GM12878 (cell line): ENCODE data around the gene DAB2IP. TPM values are rescaled to one million over a fixed set of nuclear protein-coding genes. Genes with fewer than 3 reads are reported as not detected.

Experiments used
- ATAC-seq: fragments of 200-7000 bp; cut with Tn5 transposase; 3 replicates; pipeline ENCODE4 v1.9.1; 2020; ENCODE audit warnings: mild to moderate bottlenecking, moderate library complexity
- BruUV-seq: library from RNA; stranded (reverse); fragments of 400-500 nt; replicated peaks from 2 replicates; lab custom pipeline; 2021; lab: Mats Ljungman, UMichigan
- CTCF ChIA-PET: fragments of 300-600 bp; sonication (Branson Sonifier 250); formaldehyde crosslinking; extraction: SDS; loops from one replicate; lab custom pipeline; 2021; ENCODE audit warnings: inconsistent platforms; lab: Yijun Ruan, JAX
- POLR2A ChIA-PET: fragments of 350-600 bp; formaldehyde crosslinking; extraction: SDS; loops from one replicate; lab custom pipeline; 2021; ENCODE audit warnings: inconsistent platforms; lab: Charles Lee
- RAD21 ChIA-PET: fragments of 300-600 bp; sonication (Branson Sonifier 250); formaldehyde crosslinking; loops from one replicate; lab custom pipeline; 2023; ENCODE audit warnings: antibody characterized with exemption; ENCODE audit not compliant: unreplicated experiment; lab: Charles Lee
- SMC1A ChIA-PET: fragments of 300-600 bp; sonication (Branson Sonifier 250); formaldehyde crosslinking; loops from one replicate; lab custom pipeline; 2023; ENCODE audit not compliant: unreplicated experiment, uncharacterized antibody; lab: Charles Lee
- DNase-seq: peaks from one replicate; pipeline ENCODE4 v3.0.0-alpha.2; 2011; ENCODE audit warnings: low read depth, low spot score
- FAIRE-seq: peaks from 3 replicates; lab custom pipeline; 2011; peaks lifted over from hg19 to GRCh38; lab: Jason Lieb, UNC
- H2AFZ ChIP-seq: 2 replicates; pipeline ENCODE4 v1.6.0; 2011; ENCODE audit warnings: low read depth, low read length, control low read depth; ENCODE audit not compliant: control insufficient read depth
- H3K27ac ChIP-seq: 2 replicates; pipeline ENCODE4 v1.5.1; 2011; ENCODE audit warnings: control low read depth; ENCODE audit not compliant: control insufficient read depth, insufficient read depth
- H3K27me3 ChIP-seq, 2 experiments: replicated peaks in 1 of 2; 2 replicates each; pipeline versions ENCODE4 v1.6.0 to v1.6.1; 2011; ENCODE audit warnings: low read length in 1 of 2; ENCODE audit not compliant: control insufficient read depth in 2 of 2, insufficient read depth in 2 of 2
- H3K36me3 ChIP-seq, 2 experiments: 2 replicates each; pipeline ENCODE4 v1.5.1; 2011; ENCODE audit warnings: low read length in 1 of 2; ENCODE audit not compliant: control insufficient read depth in 2 of 2, insufficient read depth in 2 of 2
- H3K4me1 ChIP-seq: 2 replicates; pipeline ENCODE4 v1.6.1; 2011; ENCODE audit warnings: mild to moderate bottlenecking, low read length, moderate library complexity, mixed read lengths; ENCODE audit not compliant: control insufficient read depth, insufficient read depth
- H3K4me2 ChIP-seq: 2 replicates; pipeline ENCODE4 v1.6.0; 2011; ENCODE audit warnings: control low read depth; ENCODE audit not compliant: control insufficient read depth, insufficient read depth
- H3K4me3 ChIP-seq: fragments of 200-600 bp; sonication (generic); 2 replicates; pipeline ENCODE4 v1.5.1; 2016
- H3K79me2 ChIP-seq: 2 replicates; pipeline ENCODE4 v1.6.0; 2011; ENCODE audit warnings: low read length; ENCODE audit not compliant: control insufficient read depth, insufficient read depth
- H3K9ac ChIP-seq: 2 replicates; pipeline ENCODE4 v1.8.0; 2011; ENCODE audit warnings: low read length, control low read depth, mixed read lengths; ENCODE audit not compliant: control insufficient read depth, insufficient read depth
- H3K9me3 ChIP-seq: replicated peaks from 3 replicates; pipeline ENCODE4 v1.5.1; 2011; ENCODE audit warnings: mild to moderate bottlenecking, low read length; ENCODE audit not compliant: control insufficient read depth, insufficient read depth
- H4K20me1 ChIP-seq: 2 replicates; pipeline ENCODE4 v1.6.0; 2011; ENCODE audit not compliant: control insufficient read depth, insufficient read depth
- BACH1 ChIP-seq: fragments of 450-650 bp; IDR thresholded peaks from 2 replicates; pipeline ENCODE4 v1.6.1; 2017; ENCODE audit warnings: mild to moderate bottlenecking, borderline replicate concordance
- BMI1 ChIP-seq: fragments of 450-650 bp; IDR thresholded peaks from 2 replicates; pipeline ENCODE4 v1.6.1; 2016; ENCODE audit warnings: mild to moderate bottlenecking, moderate library complexity, borderline replicate concordance
- CHD4 ChIP-seq: fragments of 200-600 bp; sonication (generic); IDR thresholded peaks from 2 replicates; pipeline ENCODE4 v1.6.1; 2016; ENCODE audit warnings: mild to moderate bottlenecking
- FOXM1 ChIP-seq: IDR thresholded peaks from 2 replicates; pipeline ENCODE4 v1.6.1; 2012; ENCODE audit warnings: low read depth, mild to moderate bottlenecking, inconsistent platforms, low read length, moderate library complexity
- MTA3 ChIP-seq: IDR thresholded peaks from 2 replicates; pipeline ENCODE4 v1.6.1; 2012; ENCODE audit warnings: low read length, inconsistent platforms, borderline replicate concordance
- NFYB ChIP-seq: IDR thresholded peaks from 2 replicates; pipeline ENCODE4 v1.6.1; 2011; ENCODE audit warnings: low read depth, mild to moderate bottlenecking, low read length, improper control_type of control experiment, moderate library complexity; ENCODE audit not compliant: insufficient read depth
- NR2C2 ChIP-seq: IDR thresholded peaks from 2 replicates; pipeline ENCODE4 v1.6.1; 2011; ENCODE audit warnings: borderline replicate concordance, low read depth; ENCODE audit not compliant: control insufficient read depth, insufficient read length
- RAD21 ChIP-seq: IDR thresholded peaks from 2 replicates; pipeline ENCODE4 v1.6.1; 2011; ENCODE audit warnings: mild to moderate bottlenecking, low read depth, low read length, moderate library complexity; ENCODE audit not compliant: insufficient read depth
- WGBS: methylation state at CpG from one replicate; pipeline ENCODE4 v1.1.6; 2016; ENCODE audit warnings: low lambda C conversion rate; ENCODE audit not compliant: insufficient replicate concordance, insufficient coverage; ENCODE audit errors: missing lambda C conversion rate; 5-methylcytosine and 5-hydroxymethylcytosine counted together
- in situ Hi-C: fragments of 300-500 bp; cut with MboI; formaldehyde crosslinking; loops from 9 replicates; pipeline ENCODE4 v1.14.3; 2018; ENCODE audit warnings: mixed read lengths
- intact Hi-C: fragments of 100-400 bp; cut with micrococcal nuclease; formaldehyde crosslinking; loops from one replicate; pipeline ENCODE4 v1.14.2; 2022; ENCODE audit not compliant: unreplicated experiment
- polyA plus RNA-seq, 11 experiments: library from polyadenylated mRNA; depleted of rRNA in 4 of 11; unstranded in 6 of 11; stranded (reverse) in 5 of 11; fragments of >200 nt; fragmentation: Nextera tagmentation in 4 of 11; fragmentation: Illumina TruSeq in 1 of 11; extraction: Ambion mirVana in 4 of 11; extraction: Trizol in 1 of 11; gene quantifications; 1 replicate in 1 of 11; 2 replicates in 10 of 11; pipeline versions ENCODE4 v1.2.1 to v1.2.3, GENCODE V29; 2011 to 2016; ENCODE audit warnings: inconsistent platforms in 2 of 11, missing spikeins in 2 of 11, low read depth in 1 of 11
- total RNA-seq, 4 experiments: library from RNA; depleted of rRNA in 3 of 4; stranded (reverse); fragments of >200 nt in 3 of 4; fragmentation: Illumina TruSeq in 1 of 4; extraction: Trizol in 1 of 4; gene quantifications; 2 replicates each; pipeline versions ENCODE4 v1.2.1 to v1.2.3, GENCODE V29; 2013 to 2021
- TF ChIP-seq, protein P1 (sequence below): fragments of 150-350 bp; IDR thresholded peaks from 2 replicates; pipeline ENCODE4 v1.6.1; 2014; ENCODE audit warnings: mild to moderate bottlenecking, low read depth, low read length
- TF ChIP-seq, protein P2 (sequence below): fragments of 450-650 bp; formaldehyde crosslinking; IDR thresholded peaks from 2 replicates; pipeline ENCODE4 v1.4.0; 2020; ENCODE audit warnings: mild to moderate bottlenecking, moderate library complexity

DAB2IP gene
- total and polyA plus RNA-seq, 10 of the 15 experiments (the other 5 are each of a cell fraction or from before 2014, with no cell fraction given): 0.03 to 0.38 (median 0.14) TPM; not detected in 6

DNA sequence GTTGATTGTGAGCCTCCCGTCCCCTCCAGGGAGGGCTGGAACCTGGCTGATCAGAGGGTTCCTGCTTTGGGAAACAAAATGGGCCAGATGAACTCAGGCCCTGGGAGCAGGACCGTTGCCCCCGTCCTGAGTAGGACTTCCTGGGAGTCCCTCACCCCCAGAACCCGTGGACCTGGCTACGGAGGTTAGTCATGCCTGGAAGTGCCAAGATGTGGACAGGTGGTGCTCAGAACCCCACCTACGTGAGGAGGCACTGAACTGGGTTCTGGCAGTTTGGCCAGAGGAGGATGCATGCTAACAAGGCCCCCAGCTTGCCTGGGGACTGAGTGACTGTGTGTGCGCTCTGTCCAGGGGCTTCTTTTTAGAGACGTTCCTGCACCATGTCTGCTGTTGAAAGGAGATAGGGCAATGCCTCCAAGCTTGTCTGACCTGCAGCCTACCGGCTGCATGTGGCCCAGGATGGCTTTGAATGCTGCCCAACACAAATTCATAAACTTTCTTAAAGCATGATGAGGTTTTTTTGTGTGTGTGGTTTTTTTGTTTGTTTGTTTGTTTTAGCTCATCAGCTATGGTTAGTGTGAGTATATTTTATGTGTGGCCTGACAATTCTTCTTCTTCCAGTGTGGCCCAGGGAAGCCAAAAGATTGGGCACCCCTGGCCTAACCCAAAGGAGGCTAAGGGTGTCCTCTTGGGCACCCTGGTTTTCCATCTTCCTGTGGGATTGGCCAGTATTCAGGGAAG lies 1.8 kb upstream of the DAB2IP start:
- Histone ChIP-seq H3K27ac (no peak overlapping the region), H3K4me3 (no peak overlapping the region), H2AFZ (no peak overlapping the region), H3K27me3 (peaks cover 20 to 26% of the 10 kb centered on the region in 2 experiments), H3K4me2 (no peak overlapping the region), H3K9me3 (no peaks in the 10 kb centered on the region), H3K9ac (no peak overlapping the region)
- in situ Hi-C loops (no loop called here), intact Hi-C loops (no loop called here)
- WGBS: 20% methylated on average over 9 of the region's 9 CpGs
- FAIRE-seq: no peak
- ChIA-PET CTCF (interaction anchor here (1.6 kb wide), 1 partner anchor 103 kb away, joined by 3 read pairs; no protein-coding TSS in a partner anchor), SMC1A (interaction anchor here (0.7 kb wide), 1 partner anchor 71 kb away, joined by 3 read pairs; no protein-coding TSS in a partner anchor), RAD21 (no interaction called here)
- BruUV-seq: no TSS peak
- TF ChIP-seq BMI1 (no peak), CHD4 (no peak), NR2C2 (no peak), NFYB (no peak), FOXM1 (no peak), MTA3 (no peak), BACH1 (no peak), RAD21 (no peak)
- TF ChIP-seq, protein P1, sequence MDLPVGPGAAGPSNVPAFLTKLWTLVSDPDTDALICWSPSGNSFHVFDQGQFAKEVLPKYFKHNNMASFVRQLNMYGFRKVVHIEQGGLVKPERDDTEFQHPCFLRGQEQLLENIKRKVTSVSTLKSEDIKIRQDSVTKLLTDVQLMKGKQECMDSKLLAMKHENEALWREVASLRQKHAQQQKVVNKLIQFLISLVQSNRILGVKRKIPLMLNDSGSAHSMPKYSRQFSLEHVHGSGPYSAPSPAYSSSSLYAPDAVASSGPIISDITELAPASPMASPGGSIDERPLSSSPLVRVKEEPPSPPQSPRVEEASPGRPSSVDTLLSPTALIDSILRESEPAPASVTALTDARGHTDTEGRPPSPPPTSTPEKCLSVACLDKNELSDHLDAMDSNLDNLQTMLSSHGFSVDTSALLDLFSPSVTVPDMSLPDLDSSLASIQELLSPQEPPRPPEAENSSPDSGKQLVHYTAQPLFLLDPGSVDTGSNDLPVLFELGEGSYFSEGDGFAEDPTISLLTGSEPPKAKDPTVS: no peak
- TF ChIP-seq, protein P2, sequence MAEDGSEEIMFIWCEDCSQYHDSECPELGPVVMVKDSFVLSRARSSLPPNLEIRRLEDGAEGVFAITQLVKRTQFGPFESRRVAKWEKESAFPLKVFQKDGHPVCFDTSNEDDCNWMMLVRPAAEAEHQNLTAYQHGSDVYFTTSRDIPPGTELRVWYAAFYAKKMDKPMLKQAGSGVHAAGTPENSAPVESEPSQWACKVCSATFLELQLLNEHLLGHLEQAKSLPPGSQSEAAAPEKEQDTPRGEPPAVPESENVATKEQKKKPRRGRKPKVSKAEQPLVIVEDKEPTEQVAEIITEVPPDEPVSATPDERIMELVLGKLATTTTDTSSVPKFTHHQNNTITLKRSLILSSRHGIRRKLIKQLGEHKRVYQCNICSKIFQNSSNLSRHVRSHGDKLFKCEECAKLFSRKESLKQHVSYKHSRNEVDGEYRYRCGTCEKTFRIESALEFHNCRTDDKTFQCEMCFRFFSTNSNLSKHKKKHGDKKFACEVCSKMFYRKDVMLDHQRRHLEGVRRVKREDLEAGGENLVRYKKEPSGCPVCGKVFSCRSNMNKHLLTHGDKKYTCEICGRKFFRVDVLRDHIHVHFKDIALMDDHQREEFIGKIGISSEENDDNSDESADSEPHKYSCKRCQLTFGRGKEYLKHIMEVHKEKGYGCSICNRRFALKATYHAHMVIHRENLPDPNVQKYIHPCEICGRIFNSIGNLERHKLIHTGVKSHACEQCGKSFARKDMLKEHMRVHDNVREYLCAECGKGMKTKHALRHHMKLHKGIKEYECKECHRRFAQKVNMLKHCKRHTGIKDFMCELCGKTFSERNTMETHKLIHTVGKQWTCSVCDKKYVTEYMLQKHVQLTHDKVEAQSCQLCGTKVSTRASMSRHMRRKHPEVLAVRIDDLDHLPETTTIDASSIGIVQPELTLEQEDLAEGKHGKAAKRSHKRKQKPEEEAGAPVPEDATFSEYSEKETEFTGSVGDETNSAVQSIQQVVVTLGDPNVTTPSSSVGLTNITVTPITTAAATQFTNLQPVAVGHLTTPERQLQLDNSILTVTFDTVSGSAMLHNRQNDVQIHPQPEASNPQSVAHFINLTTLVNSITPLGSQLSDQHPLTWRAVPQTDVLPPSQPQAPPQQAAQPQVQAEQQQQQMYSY (CRISPR knock-in tag): no peak
- TF ChIP-seq, all 136 proteins: peak for 0
- POLR2A ChIA-PET: no interaction called here
- H4K20me1 ChIP-seq: no peaks in the 10 kb centered on the region
- H3K79me2 ChIP-seq: no peaks in the 10 kb centered on the region
- H3K4me1 ChIP-seq: no peaks in the 10 kb centered on the region
- no peaks in the 10 kb centered on the region for H3K36me3 ChIP-seq
- no peak for DNase-seq
- ATAC-seq: no peak
